Ishikawa (cell line): ENCODE data around the gene GPR61.

Experiments used
- CEBPB ChIP-seq: IDR thresholded peaks from 2 replicates; pipeline ENCODE4 v1.6.1; 2012
- EP300 ChIP-seq: IDR thresholded peaks from 2 replicates; pipeline ENCODE4 v1.6.1; 2012; ENCODE audit warnings: borderline replicate concordance
- YY1 ChIP-seq: IDR thresholded peaks from 2 replicates; pipeline ENCODE4 v1.6.1; 2012; ENCODE audit warnings: low read depth

- TF ChIP-seq EP300 (no peak), YY1 (no peak), CEBPB (no peak)
Measured at GRCh38 chr1:109527846-109528695, 11.6 kb upstream of the GPR61 start.
